COR-L47 (cell line): Measurements from ENCODE around the gene KCNT1.

Experiments used
- DNase-seq: peaks from one replicate; lab custom pipeline; 2025; lab: John Stamatoyannopoulos, UW

KCNT1 gene

GRCh38 chr9:135768516-135769218, 66.7 kb downstream of the KCNT1 start:
- no peak for DNase-seq

GRCh38 chr9:135769489-135770202, 67.7 kb downstream of the KCNT1 start:
- no peak for DNase-seq

- no peak for DNase-seq
Measured at GRCh38 chr9:135770203-135770535, 68.2 kb downstream of the KCNT1 start.

- DNase-seq = no peak
Measured at GRCh38 chr9:135770771-135771170, 68.8 kb downstream of the KCNT1 start.

GRCh38 chr9:135771401-135772051, 69.5 kb downstream of the KCNT1 start:
- DNase-seq = no peak

- no peak for DNase-seq
Measured at GRCh38 chr9:135772056-135772646, 70.2 kb downstream of the KCNT1 start.

- DNase-seq = no peak
Measured at GRCh38 chr9:135772702-135773493, 70.9 kb downstream of the KCNT1 start.

- DNase-seq = no peak
Measured at GRCh38 chr9:135773530-135774238, 71.7 kb downstream of the KCNT1 start.

- no peak for DNase-seq
Measured at GRCh38 chr9:135774239-135774747, 72.3 kb downstream of the KCNT1 start.

- DNase-seq = no peak
Measured at GRCh38 chr9:135774794-135775525, 73.0 kb downstream of the KCNT1 start.

- DNase-seq = no peak
Measured at GRCh38 chr9:135775911-135776310, 73.9 kb downstream of the KCNT1 start.

- no peak for DNase-seq
Measured at GRCh38 chr9:135776893-135777622, 75.1 kb downstream of the KCNT1 start.

- DNase-seq = no peak
Measured at GRCh38 chr9:135777623-135778177, 75.7 kb downstream of the KCNT1 start.

- no peak for DNase-seq
Measured at GRCh38 chr9:135778421-135778820, 76.4 kb downstream of the KCNT1 start.

GRCh38 chr9:135779571-135779970, 77.6 kb downstream of the KCNT1 start:
- DNase-seq = no peak

- no peak for DNase-seq
Measured at GRCh38 chr9:135780086-135780485, 78.1 kb downstream of the KCNT1 start.

GRCh38 chr9:135780626-135781025, 78.6 kb downstream of the KCNT1 start:
- DNase-seq = no peak

- DNase-seq = no peak
Measured at GRCh38 chr9:135782946-135783345, 81.0 kb downstream of the KCNT1 start.

GRCh38 chr9:135783540-135784245, 81.7 kb downstream of the KCNT1 start:
- no peak for DNase-seq
